Measurements from ENCODE around the gene CACNA1S. TPM values are rescaled to one million over a fixed set of nuclear protein-coding genes. Genes with fewer than 3 reads are reported as not detected.

CACNA1S gene
- total RNA-seq, 1 donor from 2014 or later, result 0.11 TPM

DNA sequence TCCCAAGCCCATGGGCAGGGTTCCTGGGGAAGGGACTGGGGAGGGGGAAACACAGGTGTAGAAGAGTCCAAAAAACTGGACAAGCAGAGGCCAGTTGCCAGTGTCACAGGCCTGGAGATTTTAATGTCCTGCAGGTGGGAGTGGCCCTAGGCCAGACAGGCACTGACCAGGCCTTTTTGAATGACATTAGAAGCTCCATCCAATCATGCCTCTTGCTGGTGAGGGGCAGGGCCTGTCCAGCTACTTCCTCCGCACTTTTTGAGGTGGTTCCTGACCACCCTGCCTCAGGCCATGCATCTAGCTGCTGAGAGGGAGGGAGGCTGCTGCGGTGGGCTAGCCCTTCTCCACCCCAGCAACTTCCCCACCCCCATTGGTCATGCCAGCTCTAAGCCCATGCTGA lies 72.8 kb downstream of the CACNA1S start:
- Histone ChIP-seq H3K9ac (no peak overlapping the region), H3K27me3 (no peaks in the 10 kb centered on the region), H4K20me1 (ENCODE audit: low read depth) (no peaks in the 10 kb centered on the region), H3K36me3 (no peaks in the 10 kb centered on the region), H3K79me2 (ENCODE audit: low read depth) (no peaks in the 10 kb centered on the region), H3K9me3 (ENCODE audit: low read depth) (no peaks in the 10 kb centered on the region), H3K4me2 (no peak overlapping the region), H3F3A (ENCODE audit: low read depth) (no peaks in the 10 kb centered on the region), H3K4me3 (no peak overlapping the region), H3K4me1 (no peaks in the 10 kb centered on the region), H2AFZ (replicated peaks) (peak overlapping the region; percentile 27), H3K27ac (no peak overlapping the region)
- H3K27ac Mint-ChIP-seq, result no peak overlapping the region
- TF ChIP-seq, protein P1, sequence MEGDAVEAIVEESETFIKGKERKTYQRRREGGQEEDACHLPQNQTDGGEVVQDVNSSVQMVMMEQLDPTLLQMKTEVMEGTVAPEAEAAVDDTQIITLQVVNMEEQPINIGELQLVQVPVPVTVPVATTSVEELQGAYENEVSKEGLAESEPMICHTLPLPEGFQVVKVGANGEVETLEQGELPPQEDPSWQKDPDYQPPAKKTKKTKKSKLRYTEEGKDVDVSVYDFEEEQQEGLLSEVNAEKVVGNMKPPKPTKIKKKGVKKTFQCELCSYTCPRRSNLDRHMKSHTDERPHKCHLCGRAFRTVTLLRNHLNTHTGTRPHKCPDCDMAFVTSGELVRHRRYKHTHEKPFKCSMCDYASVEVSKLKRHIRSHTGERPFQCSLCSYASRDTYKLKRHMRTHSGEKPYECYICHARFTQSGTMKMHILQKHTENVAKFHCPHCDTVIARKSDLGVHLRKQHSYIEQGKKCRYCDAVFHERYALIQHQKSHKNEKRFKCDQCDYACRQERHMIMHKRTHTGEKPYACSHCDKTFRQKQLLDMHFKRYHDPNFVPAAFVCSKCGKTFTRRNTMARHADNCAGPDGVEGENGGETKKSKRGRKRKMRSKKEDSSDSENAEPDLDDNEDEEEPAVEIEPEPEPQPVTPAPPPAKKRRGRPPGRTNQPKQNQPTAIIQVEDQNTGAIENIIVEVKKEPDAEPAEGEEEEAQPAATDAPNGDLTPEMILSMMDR (IDR thresholded peaks at IDR 0.05), result no peak
- TF ChIP-seq EZH2 (IDR thresholded peaks at IDR 0.05) (no peak), EZH2phosphoT487 (IDR thresholded peaks at IDR 0.05) (no peak)
- H3K4me1 Mint-ChIP-seq, result peaks cover 8% of the 10 kb centered on the region
- no peaks in the 10 kb centered on the region for H3K36me3 Mint-ChIP-seq
- no peak for DNase-seq (ENCODE audit: low spot score)
- H3K27me3 Mint-ChIP-seq (ENCODE audit: insufficient read depth, low read depth), result peaks cover 12% of the 10 kb centered on the region
- no peaks in the 10 kb centered on the region for H3K9me3 Mint-ChIP-seq
- H3K4me3 Mint-ChIP-seq, result no peak overlapping the region

DNA sequence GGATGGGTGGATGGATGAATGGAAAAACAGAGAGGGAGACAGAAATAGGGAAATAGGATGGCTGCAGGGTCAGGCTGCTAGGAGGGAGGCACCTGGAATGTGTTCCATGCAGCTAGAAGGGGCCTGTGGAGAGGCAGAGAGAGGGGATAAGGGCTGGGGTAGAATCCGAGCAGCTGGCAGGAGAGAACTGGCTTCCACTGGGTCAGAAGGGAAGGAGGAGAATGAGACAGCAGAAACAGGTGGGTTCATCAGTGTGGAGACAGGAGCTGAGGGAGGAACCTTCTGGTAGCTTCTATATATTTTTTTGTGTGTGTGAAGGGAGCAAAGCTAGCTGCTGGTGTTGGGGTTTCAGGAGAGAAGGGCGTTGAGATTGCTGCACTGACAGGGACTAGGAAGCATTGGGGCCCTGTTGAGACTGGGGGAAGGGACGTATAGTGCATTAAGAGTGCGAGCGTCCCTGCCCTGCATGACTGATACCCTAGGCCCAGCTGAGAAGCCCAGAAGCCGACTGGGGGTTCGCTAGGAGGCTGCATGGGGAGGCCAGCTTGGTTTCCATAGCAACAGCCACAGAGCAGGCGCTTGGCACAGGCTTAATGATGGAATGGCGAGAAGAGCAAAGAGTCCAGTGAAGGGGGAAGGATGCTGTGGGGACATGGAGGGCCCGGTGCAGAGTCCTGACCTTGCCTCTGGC lies 73.9 kb downstream of the CACNA1S start:
- H3K9me3 ChIP-seq (ENCODE audit: low read depth), result no peaks in the 10 kb centered on the region
- no peaks in the 10 kb centered on the region for H3K36me3 ChIP-seq
- no peak overlapping the region for H2AFZ ChIP-seq (replicated peaks)
- Mint-ChIP-seq H3K27me3 (ENCODE audit: insufficient read depth, low read depth) (peaks cover 9% of the 10 kb centered on the region), H3K4me3 (no peak overlapping the region), H3K27ac (no peak overlapping the region), H3K9me3 (no peaks in the 10 kb centered on the region), H3K36me3 (no peaks in the 10 kb centered on the region), H3K4me1 (peaks cover 8% of the 10 kb centered on the region)
- no peak overlapping the region for H3K4me3 ChIP-seq
- DNase-seq (ENCODE audit: low spot score), result peak; percentile 46
- no peaks in the 10 kb centered on the region for H3F3A ChIP-seq (ENCODE audit: low read depth)
- H3K4me2 ChIP-seq, result no peak overlapping the region
- TF ChIP-seq, protein P1 (IDR thresholded peaks at IDR 0.05), result no peak
- TF ChIP-seq EZH2 (IDR thresholded peaks at IDR 0.05) (no peak), EZH2phosphoT487 (IDR thresholded peaks at IDR 0.05) (no peak)
- H3K79me2 ChIP-seq (ENCODE audit: low read depth), result no peaks in the 10 kb centered on the region
- H3K9ac ChIP-seq, result no peak overlapping the region
- no peaks in the 10 kb centered on the region for H3K4me1 ChIP-seq
- no peaks in the 10 kb centered on the region for H4K20me1 ChIP-seq (ENCODE audit: low read depth)
- H3K27me3 ChIP-seq, result no peaks in the 10 kb centered on the region
- H3K27ac ChIP-seq, result no peak overlapping the region

DNA sequence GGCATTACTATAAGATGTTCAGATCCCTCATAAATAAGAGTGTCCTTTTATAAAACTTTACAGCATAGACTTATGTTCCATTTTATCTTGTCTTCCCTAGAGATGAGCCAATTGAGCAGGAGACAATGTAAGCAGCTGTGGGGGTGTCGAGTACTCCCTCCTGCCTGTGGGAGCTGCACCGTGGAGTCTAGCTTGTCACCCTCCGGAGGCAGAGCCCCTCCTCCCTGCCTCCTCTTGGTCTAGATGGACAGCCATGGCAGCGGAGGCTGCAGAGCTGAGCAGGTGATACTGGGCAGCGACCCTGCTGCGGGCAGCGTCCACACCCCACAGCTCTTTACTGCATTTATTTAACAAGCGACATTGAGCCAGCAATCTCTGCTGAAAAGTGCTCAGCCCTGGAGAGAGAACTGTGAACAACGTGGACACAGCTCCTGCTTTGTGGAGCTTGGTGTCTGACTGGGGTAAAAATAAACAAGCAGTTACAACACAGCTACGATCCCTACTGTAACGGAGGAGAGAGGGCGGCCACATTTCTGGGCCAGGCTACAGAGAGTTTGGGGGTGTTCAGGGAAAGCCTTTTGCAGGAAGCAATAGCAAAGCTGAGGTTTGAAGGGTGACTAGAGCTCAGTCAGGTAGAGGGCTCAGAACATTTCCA lies 75.9 kb downstream of the CACNA1S start:
- peaks cover 7% of the 10 kb centered on the region for H3K4me1 ChIP-seq
- H3K27me3 ChIP-seq, result no peaks in the 10 kb centered on the region
- TF ChIP-seq EZH2phosphoT487 (IDR thresholded peaks at IDR 0.05), result no peak
- TF ChIP-seq EZH2 (IDR thresholded peaks at IDR 0.05), result no peak
- TF ChIP-seq, protein P1 (IDR thresholded peaks at IDR 0.05), result no peak
- H3K36me3 Mint-ChIP-seq, result no peaks in the 10 kb centered on the region
- no peak overlapping the region for H3K4me2 ChIP-seq
- no peaks in the 10 kb centered on the region for H3K9me3 Mint-ChIP-seq
- no peak overlapping the region for H3K27ac Mint-ChIP-seq
- no peak overlapping the region for H3K4me3 ChIP-seq
- H3K4me1 Mint-ChIP-seq, result peaks cover 7% of the 10 kb centered on the region
- H3K9me3 ChIP-seq (ENCODE audit: low read depth), result no peaks in the 10 kb centered on the region
- no peak overlapping the region for H3K9ac ChIP-seq
- no peaks in the 10 kb centered on the region for H3F3A ChIP-seq (ENCODE audit: low read depth)
- H4K20me1 ChIP-seq (ENCODE audit: low read depth), result no peaks in the 10 kb centered on the region
- peak overlapping the region; percentile 32 for H2AFZ ChIP-seq (replicated peaks)
- no peaks in the 10 kb centered on the region for H3K79me2 ChIP-seq (ENCODE audit: low read depth)
- DNase-seq (ENCODE audit: low spot score), result no peak
- peaks cover 4% of the 10 kb centered on the region for H3K27me3 Mint-ChIP-seq (ENCODE audit: insufficient read depth, low read depth)
- H3K4me3 Mint-ChIP-seq, result no peak overlapping the region
- H3K36me3 ChIP-seq, result no peaks in the 10 kb centered on the region
- H3K27ac ChIP-seq, result no peak overlapping the region

Data from neural progenitor cell (in vitro differentiated cells).